GM15510 (cell line): ENCODE data around the gene CTBP2.

Source experiments
- POLR2A ChIP-seq: IDR thresholded peaks from 3 replicates; pipeline ENCODE4 v1.6.1; 2011; ENCODE audit warnings: borderline replicate concordance; ENCODE audit not compliant: insufficient read length; ENCODE audit errors: extremely low read depth

Gene CTBP2

GRCh38 chr10:124955243-124955642 lies 205.1 kb downstream of the CTBP2 start:
- no peak for TF ChIP-seq POLR2A

- TF ChIP-seq POLR2A, result no peak
Measured at GRCh38 chr10:124953421-124953820, 206.9 kb downstream of the CTBP2 start.

GRCh38 chr10:124952123-124952522 lies 208.2 kb downstream of the CTBP2 start:
- TF ChIP-seq POLR2A, result no peak

GRCh38 chr10:124949543-124949942 lies 210.8 kb downstream of the CTBP2 start:
- TF ChIP-seq POLR2A, result no peak

GRCh38 chr10:124946945-124947344 lies 213.4 kb downstream of the CTBP2 start:
- no peak for TF ChIP-seq POLR2A

GRCh38 chr10:124944982-124945381 lies 215.4 kb downstream of the CTBP2 start:
- no peak for TF ChIP-seq POLR2A

- no peak for TF ChIP-seq POLR2A
Measured at GRCh38 chr10:124943301-124944092, 216.9 kb downstream of the CTBP2 start.

- no peak for TF ChIP-seq POLR2A
Measured at GRCh38 chr10:124942317-124943169, 217.8 kb downstream of the CTBP2 start.

- TF ChIP-seq POLR2A, result no peak
Measured at GRCh38 chr10:124941823-124942222, 218.5 kb downstream of the CTBP2 start, which contains the start of gene ZRANB1. Gene ZRANB1, plus strand, starts transcription at chr10:124942123. Its CDS starts 371 bp downstream, at chr10:124942494.

GRCh38 chr10:124939290-124939689 lies 221.1 kb downstream of the CTBP2 start:
- TF ChIP-seq POLR2A, result no peak

GRCh38 chr10:124936813-124937212 lies 223.6 kb downstream of the CTBP2 start:
- no peak for TF ChIP-seq POLR2A

- TF ChIP-seq POLR2A, result no peak
Measured at GRCh38 chr10:124935946-124936345, 224.4 kb downstream of the CTBP2 start.
